ENCODE measurements around the gene CYP3A7. TPM values are rescaled to one million over a fixed set of nuclear protein-coding genes. Genes with fewer than 3 reads are reported as not detected.

Gene CYP3A7
- total and polyA plus RNA-seq, 9 of the 15 experiments (the other 6 are each of a cell fraction or from before 2014, with no cell fraction given) = 0.20 TPM; not detected in 8

DNA sequence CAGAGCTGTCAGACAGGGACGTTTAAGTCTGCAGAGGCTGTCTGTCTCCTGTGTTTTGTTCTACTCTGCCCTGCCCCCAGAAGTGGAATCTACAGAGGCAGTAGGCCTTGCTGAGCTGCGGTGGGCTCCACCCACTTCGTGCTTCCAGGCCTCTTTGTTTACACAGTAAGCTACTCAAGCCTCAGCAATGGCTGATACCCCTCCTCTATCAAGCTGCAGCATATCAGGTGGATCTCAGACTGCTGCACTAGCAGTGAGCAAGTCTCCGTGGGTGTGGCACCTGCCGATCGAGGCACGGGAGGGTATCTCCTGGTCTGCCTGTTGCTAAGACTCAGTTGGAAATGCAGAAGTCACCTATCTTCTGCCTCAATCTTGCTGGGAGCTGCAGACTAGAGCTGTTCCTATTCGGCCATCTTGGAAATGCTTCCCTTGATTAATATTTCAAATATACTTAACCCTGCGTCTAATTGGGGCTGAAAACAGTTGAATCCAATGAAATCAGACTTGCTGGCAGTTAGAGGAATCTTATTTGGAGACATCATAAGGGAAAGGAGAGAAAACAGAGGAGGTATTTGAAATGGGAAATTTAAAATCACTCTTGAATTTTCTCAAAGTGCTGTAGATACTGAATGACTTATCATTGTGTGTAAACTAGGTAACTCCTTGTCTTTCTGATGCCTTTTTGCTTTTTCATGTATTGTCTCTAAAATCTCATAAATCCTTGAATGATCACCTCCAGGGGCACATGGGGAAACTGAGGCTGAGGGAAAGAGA lies 41.4 kb downstream of the CYP3A7 start (continued):
- TF ChIP-seq, protein P1, sequence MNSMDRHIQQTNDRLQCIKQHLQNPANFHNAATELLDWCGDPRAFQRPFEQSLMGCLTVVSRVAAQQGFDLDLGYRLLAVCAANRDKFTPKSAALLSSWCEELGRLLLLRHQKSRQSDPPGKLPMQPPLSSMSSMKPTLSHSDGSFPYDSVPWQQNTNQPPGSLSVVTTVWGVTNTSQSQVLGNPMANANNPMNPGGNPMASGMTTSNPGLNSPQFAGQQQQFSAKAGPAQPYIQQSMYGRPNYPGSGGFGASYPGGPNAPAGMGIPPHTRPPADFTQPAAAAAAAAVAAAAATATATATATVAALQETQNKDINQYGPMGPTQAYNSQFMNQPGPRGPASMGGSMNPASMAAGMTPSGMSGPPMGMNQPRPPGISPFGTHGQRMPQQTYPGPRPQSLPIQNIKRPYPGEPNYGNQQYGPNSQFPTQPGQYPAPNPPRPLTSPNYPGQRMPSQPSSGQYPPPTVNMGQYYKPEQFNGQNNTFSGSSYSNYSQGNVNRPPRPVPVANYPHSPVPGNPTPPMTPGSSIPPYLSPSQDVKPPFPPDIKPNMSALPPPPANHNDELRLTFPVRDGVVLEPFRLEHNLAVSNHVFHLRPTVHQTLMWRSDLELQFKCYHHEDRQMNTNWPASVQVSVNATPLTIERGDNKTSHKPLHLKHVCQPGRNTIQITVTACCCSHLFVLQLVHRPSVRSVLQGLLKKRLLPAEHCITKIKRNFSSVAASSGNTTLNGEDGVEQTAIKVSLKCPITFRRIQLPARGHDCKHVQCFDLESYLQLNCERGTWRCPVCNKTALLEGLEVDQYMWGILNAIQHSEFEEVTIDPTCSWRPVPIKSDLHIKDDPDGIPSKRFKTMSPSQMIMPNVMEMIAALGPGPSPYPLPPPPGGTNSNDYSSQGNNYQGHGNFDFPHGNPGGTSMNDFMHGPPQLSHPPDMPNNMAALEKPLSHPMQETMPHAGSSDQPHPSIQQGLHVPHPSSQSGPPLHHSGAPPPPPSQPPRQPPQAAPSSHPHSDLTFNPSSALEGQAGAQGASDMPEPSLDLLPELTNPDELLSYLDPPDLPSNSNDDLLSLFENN (IDR thresholded peaks at IDR 0.05; ENCODE audit: low read depth in 2 of 2, low read length in 2 of 2) = peak in 1 of 2 experiments; percentile 35; a peak in 1 of 4 replicates
- TF ChIP-seq CEBPB (tag; IDR thresholded peaks at IDR 0.05) (no peak), CHCHD3 (CRISPR knock-in tag; IDR thresholded peaks at IDR 0.05) (no peak), EHMT2 (IDR thresholded peaks at IDR 0.05) (no peak), FOXA3 (CRISPR knock-in tag; conservative IDR thresholded peaks at IDR 0.05 in 1 of 2, IDR thresholded peaks at IDR 0.05 in 1 of 2) (peak; percentile 99 to 100), SMC3 (conservative IDR thresholded peaks at IDR 0.05; ENCODE audit: insufficient read depth, low read depth, low read length) (0 out of 2 replicates have a peak, but pooled peaks have one; percentile 8), ZEB2 (IDR thresholded peaks at IDR 0.05) (peak; percentile 90), ZNF780A (CRISPR knock-in tag; IDR thresholded peaks at IDR 0.05) (no peak), MYNN (IDR thresholded peaks at IDR 0.05) (peak; percentile 88), MYNN (CRISPR knock-in tag; IDR thresholded peaks at IDR 0.05) (no peak), TCF3 (CRISPR knock-in tag; IDR thresholded peaks at IDR 0.05) (peak; percentile 85), CXXC5 (CRISPR knock-in tag; IDR thresholded peaks at IDR 0.05) (peak; percentile 80), FOXP1 (CRISPR knock-in tag; IDR thresholded peaks at IDR 0.05) (peak; percentile 61; the same call in 1 of the 2 replicates), SMAD1 (IDR thresholded peaks at IDR 0.05; ENCODE audit: low read depth, low read length, partially characterized antibody) (no peak)
- TF ChIP-seq, protein P2, sequence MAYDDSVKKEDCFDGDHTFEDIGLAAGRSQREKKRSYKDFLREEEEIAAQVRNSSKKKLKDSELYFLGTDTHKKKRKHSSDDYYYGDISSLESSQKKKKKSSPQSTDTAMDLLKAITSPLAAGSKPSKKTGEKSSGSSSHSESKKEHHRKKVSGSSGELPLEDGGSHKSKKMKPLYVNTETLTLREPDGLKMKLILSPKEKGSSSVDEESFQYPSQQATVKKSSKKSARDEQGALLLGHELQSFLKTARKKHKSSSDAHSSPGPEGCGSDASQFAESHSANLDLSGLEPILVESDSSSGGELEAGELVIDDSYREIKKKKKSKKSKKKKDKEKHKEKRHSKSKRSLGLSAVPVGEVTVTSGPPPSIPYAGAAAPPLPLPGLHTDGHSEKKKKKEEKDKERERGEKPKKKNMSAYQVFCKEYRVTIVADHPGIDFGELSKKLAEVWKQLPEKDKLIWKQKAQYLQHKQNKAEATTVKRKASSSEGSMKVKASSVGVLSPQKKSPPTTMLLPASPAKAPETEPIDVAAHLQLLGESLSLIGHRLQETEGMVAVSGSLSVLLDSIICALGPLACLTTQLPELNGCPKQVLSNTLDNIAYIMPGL (CRISPR knock-in tag; IDR thresholded peaks at IDR 0.05) = no peak
- TF ChIP-seq, protein P3, sequence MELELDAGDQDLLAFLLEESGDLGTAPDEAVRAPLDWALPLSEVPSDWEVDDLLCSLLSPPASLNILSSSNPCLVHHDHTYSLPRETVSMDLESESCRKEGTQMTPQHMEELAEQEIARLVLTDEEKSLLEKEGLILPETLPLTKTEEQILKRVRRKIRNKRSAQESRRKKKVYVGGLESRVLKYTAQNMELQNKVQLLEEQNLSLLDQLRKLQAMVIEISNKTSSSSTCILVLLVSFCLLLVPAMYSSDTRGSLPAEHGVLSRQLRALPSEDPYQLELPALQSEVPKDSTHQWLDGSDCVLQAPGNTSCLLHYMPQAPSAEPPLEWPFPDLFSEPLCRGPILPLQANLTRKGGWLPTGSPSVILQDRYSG (tag; conservative IDR thresholded peaks at IDR 0.05; ENCODE audit: low read depth) = peak; percentile 60; the same call in 1 of the 2 replicates
- TF ChIP-seq, protein P4, sequence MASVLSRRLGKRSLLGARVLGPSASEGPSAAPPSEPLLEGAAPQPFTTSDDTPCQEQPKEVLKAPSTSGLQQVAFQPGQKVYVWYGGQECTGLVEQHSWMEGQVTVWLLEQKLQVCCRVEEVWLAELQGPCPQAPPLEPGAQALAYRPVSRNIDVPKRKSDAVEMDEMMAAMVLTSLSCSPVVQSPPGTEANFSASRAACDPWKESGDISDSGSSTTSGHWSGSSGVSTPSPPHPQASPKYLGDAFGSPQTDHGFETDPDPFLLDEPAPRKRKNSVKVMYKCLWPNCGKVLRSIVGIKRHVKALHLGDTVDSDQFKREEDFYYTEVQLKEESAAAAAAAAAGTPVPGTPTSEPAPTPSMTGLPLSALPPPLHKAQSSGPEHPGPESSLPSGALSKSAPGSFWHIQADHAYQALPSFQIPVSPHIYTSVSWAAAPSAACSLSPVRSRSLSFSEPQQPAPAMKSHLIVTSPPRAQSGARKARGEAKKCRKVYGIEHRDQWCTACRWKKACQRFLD (CRISPR knock-in tag; IDR thresholded peaks at IDR 0.05) = peak; percentile 90
- TF ChIP-seq, protein P5, sequence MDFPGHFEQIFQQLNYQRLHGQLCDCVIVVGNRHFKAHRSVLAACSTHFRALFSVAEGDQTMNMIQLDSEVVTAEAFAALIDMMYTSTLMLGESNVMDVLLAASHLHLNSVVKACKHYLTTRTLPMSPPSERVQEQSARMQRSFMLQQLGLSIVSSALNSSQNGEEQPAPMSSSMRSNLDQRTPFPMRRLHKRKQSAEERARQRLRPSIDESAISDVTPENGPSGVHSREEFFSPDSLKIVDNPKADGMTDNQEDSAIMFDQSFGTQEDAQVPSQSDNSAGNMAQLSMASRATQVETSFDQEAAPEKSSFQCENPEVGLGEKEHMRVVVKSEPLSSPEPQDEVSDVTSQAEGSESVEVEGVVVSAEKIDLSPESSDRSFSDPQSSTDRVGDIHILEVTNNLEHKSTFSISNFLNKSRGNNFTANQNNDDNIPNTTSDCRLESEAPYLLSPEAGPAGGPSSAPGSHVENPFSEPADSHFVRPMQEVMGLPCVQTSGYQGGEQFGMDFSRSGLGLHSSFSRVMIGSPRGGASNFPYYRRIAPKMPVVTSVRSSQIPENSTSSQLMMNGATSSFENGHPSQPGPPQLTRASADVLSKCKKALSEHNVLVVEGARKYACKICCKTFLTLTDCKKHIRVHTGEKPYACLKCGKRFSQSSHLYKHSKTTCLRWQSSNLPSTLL (IDR thresholded peaks at IDR 0.05) = no peak
